Measurements from ENCODE around the gene RMC1.

DNA sequence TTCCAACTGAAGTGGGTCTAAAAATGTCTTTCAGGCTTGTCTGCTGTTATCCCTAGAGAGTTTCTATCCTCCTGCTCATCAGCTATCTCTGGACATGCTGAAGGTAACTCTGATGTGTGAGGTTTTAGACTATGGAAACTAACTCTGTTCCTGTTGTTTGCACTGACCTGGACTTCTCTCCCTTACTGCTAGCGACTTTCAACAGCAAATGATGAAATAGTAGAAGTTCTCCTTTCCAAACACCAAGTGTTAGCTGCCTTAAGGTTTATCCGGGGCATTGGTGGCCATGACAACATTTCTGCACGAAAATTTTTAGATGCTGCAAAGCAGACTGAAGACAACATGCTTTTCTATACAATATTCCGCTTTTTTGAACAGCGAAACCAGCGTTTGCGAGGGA, 26.9 kb downstream of the RMC1 start:
- TF ChIP-seq, protein P1, sequence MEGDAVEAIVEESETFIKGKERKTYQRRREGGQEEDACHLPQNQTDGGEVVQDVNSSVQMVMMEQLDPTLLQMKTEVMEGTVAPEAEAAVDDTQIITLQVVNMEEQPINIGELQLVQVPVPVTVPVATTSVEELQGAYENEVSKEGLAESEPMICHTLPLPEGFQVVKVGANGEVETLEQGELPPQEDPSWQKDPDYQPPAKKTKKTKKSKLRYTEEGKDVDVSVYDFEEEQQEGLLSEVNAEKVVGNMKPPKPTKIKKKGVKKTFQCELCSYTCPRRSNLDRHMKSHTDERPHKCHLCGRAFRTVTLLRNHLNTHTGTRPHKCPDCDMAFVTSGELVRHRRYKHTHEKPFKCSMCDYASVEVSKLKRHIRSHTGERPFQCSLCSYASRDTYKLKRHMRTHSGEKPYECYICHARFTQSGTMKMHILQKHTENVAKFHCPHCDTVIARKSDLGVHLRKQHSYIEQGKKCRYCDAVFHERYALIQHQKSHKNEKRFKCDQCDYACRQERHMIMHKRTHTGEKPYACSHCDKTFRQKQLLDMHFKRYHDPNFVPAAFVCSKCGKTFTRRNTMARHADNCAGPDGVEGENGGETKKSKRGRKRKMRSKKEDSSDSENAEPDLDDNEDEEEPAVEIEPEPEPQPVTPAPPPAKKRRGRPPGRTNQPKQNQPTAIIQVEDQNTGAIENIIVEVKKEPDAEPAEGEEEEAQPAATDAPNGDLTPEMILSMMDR (IDR thresholded peaks at IDR 0.05) = no peak
- TF ChIP-seq POLR2A (IDR thresholded peaks at IDR 0.05) = no peak
